Measurements from ENCODE around the gene SH2D6.

The SH2D6 gene

GRCh38 chr2:85458601-85459563, 40.4 kb downstream of the SH2D6 start:
- no peak for TF ChIP-seq CTCF (IDR thresholded peaks at IDR 0.05; ENCODE audit: low read depth, low read length)
- no peak overlapping the region for H3K4me3 ChIP-seq (replicated peaks in 1 of 2; ENCODE audit: low read depth in 2 of 2, low read length in 2 of 2)
- DNase-seq (ENCODE audit: low read depth in 2 of 2): no peak

GRCh38 chr2:85459771-85460170, 41.3 kb downstream of the SH2D6 start:
- no peak for TF ChIP-seq CTCF (IDR thresholded peaks at IDR 0.05; ENCODE audit: low read depth, low read length)
- H3K4me3 ChIP-seq (replicated peaks in 1 of 2; ENCODE audit: low read depth in 2 of 2, low read length in 2 of 2): no peak overlapping the region
- no peak for DNase-seq (ENCODE audit: low read depth in 2 of 2)

GRCh38 chr2:85462322-85462721, 43.8 kb downstream of the SH2D6 start:
- H3K4me3 ChIP-seq (replicated peaks in 1 of 2; ENCODE audit: low read depth in 2 of 2, low read length in 2 of 2): no peak overlapping the region
- TF ChIP-seq CTCF (IDR thresholded peaks at IDR 0.05; ENCODE audit: low read depth, low read length): no peak
- DNase-seq (ENCODE audit: low read depth in 2 of 2): no peak

- DNase-seq (ENCODE audit: low read depth in 2 of 2): no peak
- H3K4me3 ChIP-seq (replicated peaks in 1 of 2; ENCODE audit: low read depth in 2 of 2, low read length in 2 of 2): no peak overlapping the region
- TF ChIP-seq CTCF (IDR thresholded peaks at IDR 0.05; ENCODE audit: low read depth, low read length): no peak
These were observed 49.7 kb downstream of the SH2D6 start for GRCh38 chr2:85468096-85468703.

GRCh38 chr2:85468704-85469349, 50.3 kb downstream of the SH2D6 start:
- no peak for TF ChIP-seq CTCF (IDR thresholded peaks at IDR 0.05; ENCODE audit: low read depth, low read length)
- DNase-seq (ENCODE audit: low read depth in 2 of 2): peak; percentile 68 to 72
- no peak overlapping the region for H3K4me3 ChIP-seq (replicated peaks in 1 of 2; ENCODE audit: low read depth in 2 of 2, low read length in 2 of 2)

- no peak overlapping the region for H3K4me3 ChIP-seq (replicated peaks in 1 of 2; ENCODE audit: low read depth in 2 of 2, low read length in 2 of 2)
- no peak for TF ChIP-seq CTCF (IDR thresholded peaks at IDR 0.05; ENCODE audit: low read depth, low read length)
- DNase-seq (ENCODE audit: low read depth in 2 of 2): no peak
These were observed 52.6 kb downstream of the SH2D6 start for GRCh38 chr2:85470850-85471800.
